ENCODE data around the gene GPR180. TPM values are rescaled to one million over a fixed set of nuclear protein-coding genes. Genes with fewer than 3 reads are reported as not detected.

Gene GPR180
- total and polyA plus RNA-seq, 2 of the 13 experiments (the other 11 are each of a cell fraction or from before 2014, with no cell fraction given), result not detected

DNA sequence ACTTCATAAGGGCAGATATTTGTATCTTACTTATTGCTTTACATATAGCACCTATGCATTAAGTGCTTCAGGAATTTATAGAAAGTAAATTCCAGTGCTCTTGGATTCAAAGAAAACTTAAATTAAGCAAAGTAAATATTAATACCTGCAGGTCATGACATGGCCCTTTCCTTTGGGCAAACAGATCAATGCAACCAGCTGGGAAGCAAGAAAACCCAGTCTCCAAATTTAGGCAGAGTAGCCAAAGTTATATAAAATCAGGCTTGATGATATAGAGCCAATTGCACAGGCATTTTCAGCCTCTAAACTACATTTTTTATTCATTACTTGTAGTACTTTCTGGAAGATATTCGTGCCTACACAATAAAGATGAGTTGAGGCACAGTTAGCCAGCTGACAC, 22.6 kb upstream of the GPR180 start (continued):
- no peak for TF ChIP-seq ZBTB3 (CRISPR knock-in tag; IDR thresholded peaks at IDR 0.05; ENCODE audit: borderline replicate concordance, low read depth)

DNA sequence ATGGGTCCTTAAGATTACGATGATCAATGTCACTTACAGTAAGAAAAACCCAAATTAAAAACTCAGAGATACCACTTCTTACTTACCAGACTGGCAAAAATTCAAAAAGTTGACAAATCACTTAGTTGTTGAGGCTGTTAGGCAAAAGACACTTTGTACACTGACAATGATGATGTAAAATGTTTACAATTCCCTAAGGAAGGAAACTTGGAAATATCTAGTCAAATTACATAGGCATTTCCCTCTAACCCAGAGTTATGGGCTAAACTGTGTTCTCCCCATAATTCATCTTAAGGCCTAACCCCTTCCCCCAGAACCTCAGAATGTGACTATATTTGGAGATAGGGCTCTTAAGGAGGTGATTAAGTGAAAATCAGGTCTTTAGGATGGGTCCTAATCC, 17.7 kb upstream of the GPR180 start:
- H3K27ac ChIP-seq (ENCODE audit: extremely low read length, insufficient read depth, low read length), result no peak overlapping the region
- ChIA-PET CTCF (ENCODE audit: low intra/inter-chr PET ratio, low total read pairs) (no interaction called here), POLR2A (no interaction called here)
- no peak for FAIRE-seq
- H3K4me3 ChIP-seq (replicated peaks in 1 of 3; ENCODE audit: insufficient read depth in 1 of 3, low read depth in 2 of 3, low read length in 3 of 3), result no peak overlapping the region
- 97% methylated on average over 1 of the region's 1 CpG for WGBS (ENCODE audit: low lambda C conversion rate)
- H3K4me1 ChIP-seq (ENCODE audit: insufficient read depth, low read length), result 0 out of 2 replicates have a peak, but pooled peaks cover 5% of the 10 kb centered on the region
- no peaks in the 10 kb centered on the region for H3K27me3 ChIP-seq (ENCODE audit: control insufficient read depth in 1 of 2, insufficient read depth in 2 of 2, low read length in 2 of 2)
- BruUV-seq (replicated peaks), result no TSS peak
- H3K79me2 ChIP-seq (ENCODE audit: insufficient read depth, low read length), result peaks cover 5% of the 10 kb centered on the region
- no peak overlapping the region for H3K4me2 ChIP-seq (ENCODE audit: low read depth, low read length)
- DNase-seq (ENCODE audit: low spot score), result no peak
- in situ Hi-C loops (cut with HindIII; ENCODE audit: extremely low pct_ligation_motif_present, low pct_unique_long_range_greater_than_20kb), result no loop called here
- intact Hi-C loops (cut with micrococcal nuclease; ENCODE audit: unreplicated experiment), result no loop called here
- H3K9me3 ChIP-seq (ENCODE audit: low read length), result no peaks in the 10 kb centered on the region
- TF ChIP-seq ZBTB1 (CRISPR knock-in tag; IDR thresholded peaks at IDR 0.05; ENCODE audit: borderline replicate concordance) (no peak), MAFK (conservative IDR thresholded peaks at IDR 0.05 in 1 of 2, IDR thresholded peaks at IDR 0.05 in 1 of 2; ENCODE audit: low read length in 2 of 2) (no peak), ZSCAN31 (CRISPR knock-in tag; IDR thresholded peaks at IDR 0.05; ENCODE audit: low read depth) (no peak), ZNF17 (CRISPR knock-in tag; IDR thresholded peaks at IDR 0.05) (no peak), ETV5 (CRISPR knock-in tag; IDR thresholded peaks at IDR 0.05; ENCODE audit: borderline replicate concordance) (no peak), ARNT2 (CRISPR knock-in tag; IDR thresholded peaks at IDR 0.05; ENCODE audit: low read depth) (no peak), TOPORS (CRISPR knock-in tag; IDR thresholded peaks at IDR 0.05) (no peak), ZNF12 (CRISPR knock-in tag; IDR thresholded peaks at IDR 0.05) (no peak), YEATS2 (CRISPR knock-in tag; IDR thresholded peaks at IDR 0.05; ENCODE audit: borderline replicate concordance) (no peak), ZNF253 (CRISPR knock-in tag; IDR thresholded peaks at IDR 0.05; ENCODE audit: borderline replicate concordance) (no peak), MEIS2 (CRISPR knock-in tag; IDR thresholded peaks at IDR 0.05) (no peak), MEIS1 (CRISPR knock-in tag; IDR thresholded peaks at IDR 0.05; ENCODE audit: borderline replicate concordance) (no peak), PHF21A (CRISPR knock-in tag; IDR thresholded peaks at IDR 0.05) (no peak), TARDBP (CRISPR knock-in tag; IDR thresholded peaks at IDR 0.05) (no peak)
- TF ChIP-seq, protein P1, sequence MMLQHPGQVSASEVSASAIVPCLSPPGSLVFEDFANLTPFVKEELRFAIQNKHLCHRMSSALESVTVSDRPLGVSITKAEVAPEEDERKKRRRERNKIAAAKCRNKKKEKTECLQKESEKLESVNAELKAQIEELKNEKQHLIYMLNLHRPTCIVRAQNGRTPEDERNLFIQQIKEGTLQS (CRISPR knock-in tag; IDR thresholded peaks at IDR 0.05), result no peak
- TF ChIP-seq, protein P2, sequence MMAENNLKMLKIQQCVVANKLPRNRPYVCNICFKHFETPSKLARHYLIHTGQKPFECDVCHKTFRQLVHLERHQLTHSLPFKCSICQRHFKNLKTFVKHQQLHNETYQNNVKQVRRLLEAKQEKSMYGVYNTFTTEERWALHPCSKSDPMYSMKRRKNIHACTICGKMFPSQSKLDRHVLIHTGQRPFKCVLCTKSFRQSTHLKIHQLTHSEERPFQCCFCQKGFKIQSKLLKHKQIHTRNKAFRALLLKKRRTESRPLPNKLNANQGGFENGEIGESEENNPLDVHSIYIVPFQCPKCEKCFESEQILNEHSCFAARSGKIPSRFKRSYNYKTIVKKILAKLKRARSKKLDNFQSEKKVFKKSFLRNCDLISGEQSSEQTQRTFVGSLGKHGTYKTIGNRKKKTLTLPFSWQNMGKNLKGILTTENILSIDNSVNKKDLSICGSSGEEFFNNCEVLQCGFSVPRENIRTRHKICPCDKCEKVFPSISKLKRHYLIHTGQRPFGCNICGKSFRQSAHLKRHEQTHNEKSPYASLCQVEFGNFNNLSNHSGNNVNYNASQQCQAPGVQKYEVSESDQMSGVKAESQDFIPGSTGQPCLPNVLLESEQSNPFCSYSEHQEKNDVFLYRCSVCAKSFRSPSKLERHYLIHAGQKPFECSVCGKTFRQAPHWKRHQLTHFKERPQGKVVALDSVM (CRISPR knock-in tag; IDR thresholded peaks at IDR 0.05), result no peak
- TF ChIP-seq, protein P3, sequence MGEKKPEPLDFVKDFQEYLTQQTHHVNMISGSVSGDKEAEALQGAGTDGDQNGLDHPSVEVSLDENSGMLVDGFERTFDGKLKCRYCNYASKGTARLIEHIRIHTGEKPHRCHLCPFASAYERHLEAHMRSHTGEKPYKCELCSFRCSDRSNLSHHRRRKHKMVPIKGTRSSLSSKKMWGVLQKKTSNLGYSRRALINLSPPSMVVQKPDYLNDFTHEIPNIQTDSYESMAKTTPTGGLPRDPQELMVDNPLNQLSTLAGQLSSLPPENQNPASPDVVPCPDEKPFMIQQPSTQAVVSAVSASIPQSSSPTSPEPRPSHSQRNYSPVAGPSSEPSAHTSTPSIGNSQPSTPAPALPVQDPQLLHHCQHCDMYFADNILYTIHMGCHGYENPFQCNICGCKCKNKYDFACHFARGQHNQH (CRISPR knock-in tag; IDR thresholded peaks at IDR 0.05), result no peak
- no peak for ATAC-seq
- H3K36me3 ChIP-seq (replicated peaks in 1 of 2; ENCODE audit: control insufficient read depth in 1 of 2, insufficient read depth in 2 of 2, low read length in 2 of 2), result peaks cover 5 to 29% of the 10 kb centered on the region in 2 experiments
- H4K20me1 ChIP-seq (ENCODE audit: insufficient read depth, low read length), result no peaks in the 10 kb centered on the region
- no peak overlapping the region for H2AFZ ChIP-seq (ENCODE audit: low read length)
- H3K9ac ChIP-seq (ENCODE audit: insufficient read depth, low read depth, low read length), result no peak overlapping the region
